Stimulated activated CD4-positive, alpha-beta T cell treated with anti-CD3 and anti-CD28 coated beads, Interleukin-15, amount 100 ng/mL, for 1 hour (primary cell): ENCODE measurements around the gene RIOK2.
"Not testable (repeated sequence)": the region's sequence is repeated elsewhere in the genome, so short reads cannot be mapped to it uniquely, and the experiment has no call there.

Experiments used
- DNase-seq, 2 donors: peaks; one replicate each; pipeline ENCODE4 v3.0.0-alpha.2; 2020; ENCODE audit warnings: low read depth in 1 of 2, low spot score in 1 of 2

The RIOK2 gene

DNA sequence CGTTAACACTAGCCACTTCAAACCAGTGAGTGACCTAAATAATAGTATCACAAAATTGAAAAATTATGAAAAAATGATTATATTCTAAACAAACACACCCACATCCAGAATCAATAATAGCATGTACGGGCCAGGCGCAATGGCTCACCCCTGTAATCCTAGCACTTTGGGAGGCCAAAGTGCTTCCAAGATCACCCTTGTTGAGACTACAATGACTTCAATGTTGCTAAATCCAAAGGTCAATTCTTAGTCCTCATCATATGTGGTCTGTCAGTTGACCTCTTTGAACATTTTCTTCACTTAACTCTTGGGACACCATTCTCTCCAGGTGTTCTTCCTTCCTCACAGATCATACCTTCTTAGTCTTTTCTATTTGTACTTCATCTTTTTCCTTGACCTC, 11.3 kb downstream of the RIOK2 start:
- no peak for DNase-seq

GRCh38 chr5:97167435-97167834, 15.6 kb downstream of the RIOK2 start:
- DNase-seq = no peak

DNA sequence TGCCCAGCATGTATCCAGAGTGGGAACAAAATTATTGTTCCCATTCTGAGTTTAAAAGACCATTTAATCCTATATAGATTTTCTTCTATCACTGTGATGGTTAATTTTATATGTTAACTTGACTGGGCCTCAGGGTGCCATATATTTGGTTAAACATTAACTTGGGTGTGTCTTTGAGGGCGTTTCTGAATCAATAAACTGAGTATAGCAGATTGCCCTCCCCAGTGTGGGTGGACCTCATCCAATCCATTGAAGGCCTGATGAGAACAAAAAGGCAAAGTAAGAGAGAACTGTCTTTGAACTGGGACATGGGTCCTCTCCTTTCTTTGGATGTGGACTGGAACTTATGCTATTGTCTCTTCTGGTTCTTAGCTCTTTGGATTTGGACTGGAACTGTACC, 17.3 kb downstream of the RIOK2 start:
- no peak for DNase-seq

DNA sequence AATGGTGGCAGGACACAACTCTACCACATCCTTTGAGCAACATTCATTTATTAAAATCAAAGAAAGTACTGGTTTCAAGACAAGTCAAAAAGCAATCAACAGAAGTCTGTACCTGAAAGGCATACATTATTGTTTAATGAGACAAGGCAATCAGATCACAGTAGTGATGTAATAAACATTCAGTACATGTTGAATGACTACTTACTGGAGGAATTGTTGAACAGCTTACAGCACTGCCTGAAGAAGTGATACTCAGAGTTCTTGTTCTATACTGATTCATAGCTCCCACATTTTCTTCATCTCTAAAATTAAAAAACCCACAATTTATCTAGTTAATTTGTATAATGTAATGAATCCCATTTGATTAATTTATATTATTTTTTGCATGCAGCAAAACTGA, 18.2 kb downstream of the RIOK2 start:
- no peak for DNase-seq

DNA sequence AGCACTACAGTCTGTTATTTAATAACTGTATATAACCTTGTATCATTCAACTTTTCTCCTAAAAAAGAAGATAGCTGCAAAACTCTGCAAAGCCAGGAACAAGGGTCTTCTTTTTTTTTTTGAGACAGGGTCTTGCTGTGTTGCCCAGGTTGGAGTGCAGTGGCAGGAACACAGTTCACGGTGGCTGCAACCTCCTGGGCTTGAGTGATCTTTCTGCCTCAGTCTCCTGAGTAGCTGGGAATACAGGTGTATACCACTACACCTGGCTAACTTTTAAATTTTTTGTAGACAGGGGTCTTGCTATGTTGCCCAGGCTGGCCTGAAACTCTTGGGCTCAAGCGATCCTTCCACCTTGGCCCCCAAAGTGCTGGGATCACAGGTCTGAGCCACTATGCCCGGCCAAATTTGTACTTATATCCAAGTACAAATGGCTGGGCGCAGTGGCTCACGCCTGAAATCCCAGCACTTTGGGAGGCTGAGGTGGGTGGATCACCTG, 19.2 kb downstream of the RIOK2 start:
- DNase-seq = no peak

DNA sequence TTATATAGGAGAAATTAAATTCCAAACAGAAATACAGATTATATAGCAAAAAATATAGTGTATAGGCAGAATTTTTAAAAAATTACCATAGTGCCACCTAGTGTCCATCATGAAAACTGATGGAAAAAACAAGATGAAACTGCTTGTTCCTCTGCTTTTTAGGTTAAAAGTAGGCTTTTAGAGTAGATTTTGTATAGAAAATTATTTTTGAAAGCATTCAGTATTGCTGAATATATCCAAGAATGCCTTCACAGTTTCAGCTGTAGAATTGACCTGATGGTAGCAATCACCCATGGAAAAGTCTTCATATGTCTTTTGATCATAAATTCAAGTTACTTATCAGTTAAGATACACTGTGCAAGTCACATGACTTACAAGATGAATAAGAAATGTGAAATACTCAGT, 19.7 kb downstream of the RIOK2 start:
- no peak for DNase-seq

DNA sequence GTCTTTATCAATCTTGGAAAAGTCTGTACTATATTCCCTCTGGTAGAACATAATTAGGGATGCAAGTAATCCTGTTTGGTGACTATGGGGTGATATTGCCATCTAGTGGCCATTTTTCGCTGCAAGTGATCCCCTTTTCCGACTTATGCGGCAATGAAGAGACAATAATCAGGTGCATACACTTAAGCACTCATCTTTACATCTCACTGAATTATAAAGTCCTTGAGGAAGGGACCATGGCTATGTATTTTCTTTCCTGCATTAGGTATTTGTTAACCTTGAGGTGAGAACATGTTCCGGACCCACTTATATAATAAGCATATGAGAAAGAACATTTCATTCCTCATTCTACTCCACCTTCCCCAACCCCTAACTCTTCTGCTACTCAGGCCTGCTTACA, 21.0 kb downstream of the RIOK2 start:
- DNase-seq = no peak

GRCh38 chr5:97157689-97158088, 25.4 kb downstream of the RIOK2 start:
- DNase-seq = no peak

GRCh38 chr5:97151370-97151769, 31.7 kb downstream of the RIOK2 start:
- DNase-seq = no peak

DNA sequence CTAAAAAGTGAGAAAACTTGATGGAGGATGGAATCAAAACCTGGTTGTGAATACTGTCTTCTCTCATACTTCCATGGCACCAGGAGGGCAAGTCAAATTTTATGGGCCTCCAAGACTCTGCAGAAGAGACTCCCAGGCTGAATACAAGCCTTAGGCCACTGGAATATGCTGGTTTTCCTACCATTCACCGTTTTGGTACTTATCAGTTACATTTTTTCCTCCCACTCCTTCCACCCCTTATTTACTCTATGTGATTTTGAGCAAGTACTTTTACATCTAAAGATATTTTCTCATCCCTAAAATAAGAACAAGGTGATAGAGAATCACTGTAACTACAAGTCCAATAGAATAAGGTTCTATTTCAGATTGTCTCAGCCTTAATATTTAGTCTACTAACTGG, 32.6 kb downstream of the RIOK2 start:
- no peak for DNase-seq

GRCh38 chr5:97149709-97150108, 33.3 kb downstream of the RIOK2 start:
- no peak for DNase-seq

- no peak for DNase-seq
Measured at GRCh38 chr5:97148288-97148687, 34.8 kb downstream of the RIOK2 start.

DNA sequence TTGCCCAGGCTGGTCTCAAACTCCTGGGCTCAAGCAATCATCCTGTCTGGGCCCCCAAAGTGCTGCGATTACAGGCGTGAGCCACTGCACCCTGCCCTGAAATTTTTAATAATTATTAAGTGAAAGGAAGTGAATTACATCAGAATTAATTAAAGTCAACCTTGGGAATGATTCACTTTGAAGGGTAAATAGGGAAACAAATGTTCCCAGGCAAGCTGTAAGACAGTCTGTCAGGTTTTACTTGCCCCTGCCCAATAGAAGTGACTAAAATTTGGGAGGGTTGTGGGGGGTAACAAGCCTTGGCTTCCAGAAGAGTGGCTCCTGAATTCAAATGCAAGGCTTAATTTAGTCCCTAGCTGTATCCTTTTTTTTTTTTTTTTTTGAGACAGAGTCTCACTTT, 39.3 kb downstream of the RIOK2 start:
- DNase-seq = no peak

GRCh38 chr5:97142521-97143254, 40.4 kb downstream of the RIOK2 start, which contains the start of gene LIX1:
Gene LIX1 (minus strand): TSS chr5:97142611. CDS start chr5:97142576, 35 bp downstream.
- no peak for DNase-seq

GRCh38 chr5:97141539-97141938, 41.5 kb downstream of the RIOK2 start:
- no peak for DNase-seq

DNA sequence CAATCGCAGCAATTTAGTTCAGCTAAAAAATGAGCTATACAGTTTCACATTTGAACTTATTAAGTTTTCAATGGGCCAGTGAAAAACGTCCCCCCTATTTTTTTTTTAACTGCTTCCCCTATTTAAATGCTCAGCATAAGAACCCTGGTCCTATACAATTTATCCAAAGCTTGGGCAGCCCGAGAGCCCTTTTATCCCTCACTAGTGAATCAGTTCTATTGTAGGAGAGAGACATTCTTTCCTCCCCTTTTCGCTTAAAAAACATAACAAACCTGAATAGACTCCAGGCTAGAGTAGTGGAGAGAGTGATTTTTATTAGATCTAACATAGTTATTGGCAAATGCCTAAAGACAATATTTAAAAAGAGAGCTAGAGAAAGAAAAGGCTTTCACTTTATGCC, 42.0 kb downstream of the RIOK2 start:
- DNase-seq = no peak

DNA sequence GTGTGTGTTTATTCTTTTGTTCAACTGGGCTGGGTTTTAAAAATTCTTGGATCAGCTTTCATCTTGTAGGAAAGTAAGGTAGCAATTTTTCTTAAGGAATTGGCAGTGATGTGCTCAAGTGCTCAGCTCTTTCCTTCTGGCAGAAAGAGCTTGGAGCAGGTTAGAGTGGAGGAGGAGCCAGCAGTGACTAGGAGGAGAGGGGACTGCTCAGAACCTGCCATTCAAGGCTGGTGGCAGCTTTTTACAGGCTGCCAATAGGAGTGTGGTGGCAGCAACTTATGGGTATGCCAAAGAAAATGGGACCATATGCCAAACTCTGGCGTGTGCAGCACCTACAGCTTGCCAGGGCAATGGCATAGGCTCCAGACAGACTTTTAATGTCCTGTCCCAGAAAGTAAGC, 42.8 kb downstream of the RIOK2 start:
- DNase-seq = not testable (repeated sequence)

DNA sequence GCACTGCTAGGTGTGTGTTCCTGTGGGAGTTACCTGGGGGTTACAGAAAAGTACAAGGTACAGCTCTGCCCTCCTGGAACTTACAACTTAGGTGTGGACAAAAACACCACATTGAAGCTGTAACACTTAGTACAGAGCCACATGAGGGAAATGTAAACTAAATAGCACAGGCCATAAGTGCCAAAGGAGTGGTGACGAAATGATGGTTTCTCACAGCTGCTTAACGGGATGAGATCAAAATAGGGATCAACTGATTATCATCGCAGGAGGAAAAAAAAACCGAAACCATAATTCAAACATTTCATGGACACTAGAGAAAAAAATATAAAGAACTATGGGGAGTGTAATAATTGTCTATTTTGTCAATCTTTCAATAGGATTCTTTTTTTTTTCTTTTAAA, 46.6 kb downstream of the RIOK2 start:
- no peak for DNase-seq

- no peak for DNase-seq
Measured at GRCh38 chr5:97135868-97136267, 47.2 kb downstream of the RIOK2 start.

- DNase-seq = no peak
Measured at GRCh38 chr5:97134634-97135033, 48.4 kb downstream of the RIOK2 start.

DNA sequence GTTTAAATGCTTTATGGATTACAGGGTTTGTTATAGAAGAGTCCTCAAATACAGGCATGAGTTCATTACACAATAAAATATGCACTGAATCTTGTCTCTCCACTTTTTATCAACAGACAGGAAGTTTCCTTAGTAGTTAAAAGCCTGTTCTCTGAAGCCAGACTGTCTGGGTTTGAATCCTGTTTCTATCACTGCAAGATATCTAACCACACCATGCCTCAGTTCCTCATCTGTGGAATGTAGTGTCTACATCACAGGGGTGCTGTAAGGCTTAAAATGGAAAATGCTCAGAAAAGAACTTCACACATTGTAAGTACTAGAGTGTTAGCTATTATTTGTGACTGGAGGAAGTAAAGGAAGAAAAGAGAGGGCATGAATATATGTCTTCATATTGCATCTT, 49.9 kb downstream of the RIOK2 start:
- DNase-seq = no peak

DNA sequence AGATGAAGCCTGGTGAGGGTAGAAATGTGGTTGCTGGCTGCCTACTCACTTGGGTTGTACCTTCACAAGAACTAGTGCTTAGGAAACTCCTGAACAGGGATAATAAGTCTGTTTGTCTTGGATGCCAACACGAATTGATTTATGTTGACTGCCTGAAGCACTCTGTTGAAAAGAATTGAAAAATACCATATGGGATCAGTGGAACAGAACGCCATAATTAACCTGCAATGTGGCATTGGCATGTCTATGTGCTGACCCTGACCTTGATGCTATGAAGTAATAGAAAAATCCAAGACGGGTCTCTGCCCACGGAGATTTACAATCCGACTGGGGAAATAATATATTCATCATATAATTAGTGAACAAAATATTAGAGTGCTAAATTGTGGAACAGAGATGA, 51.1 kb downstream of the RIOK2 start:
- DNase-seq = no peak

GRCh38 chr5:97131139-97131710, 51.8 kb downstream of the RIOK2 start:
- DNase-seq = no peak
